ENCODE data around the gene BORCS8. TPM values are rescaled to one million over a fixed set of nuclear protein-coding genes. Genes with fewer than 3 reads are reported as not detected.
"Not testable (repeated sequence)": the region's sequence is repeated elsewhere in the genome, so short reads cannot be mapped to it uniquely, and the experiment has no call there.

BORCS8 gene
- total RNA-seq, 4 donors from 2014 or later = 15.4 to 38.7 (median 18.2) TPM

GRCh38 chr19:19179548-19180441 is 12.2 kb downstream of the BORCS8 start:
- no peak for TF ChIP-seq CTCF (IDR thresholded peaks at IDR 0.05)
- TF ChIP-seq POLR2A (IDR thresholded peaks at IDR 0.05) = no peak
- no peaks in the 10 kb centered on the region for H3K9me3 ChIP-seq
- intact Hi-C loops (cut with DNase I) = no loop called here
- 94 to 97% methylated on average over 13 to 17 of the region's 17 CpGs for WGBS, 2 donors
- peaks cover 16 to 17% of the 10 kb centered on the region in 2 donors for H3K36me3 ChIP-seq
- no peak overlapping the region for H3K4me3 ChIP-seq (replicated peaks in 1 of 3)
- no peak for DNase-seq
- H3K27me3 ChIP-seq = no peaks in the 10 kb centered on the region
- no peaks in the 10 kb centered on the region for H3K4me1 ChIP-seq
- H3K27ac ChIP-seq = no peak overlapping the region

GRCh38 chr19:19176950-19177349 is 15.0 kb downstream of the BORCS8 start:
- Histone ChIP-seq H3K4me3 (replicated peaks in 1 of 3) (no peak overlapping the region), H3K27me3 (no peaks in the 10 kb centered on the region), H3K9me3 (no peaks in the 10 kb centered on the region), H3K27ac (no peak overlapping the region), H3K4me1 (no peaks in the 10 kb centered on the region), H3K36me3 (peaks cover 8 to 13% of the 10 kb centered on the region in 2 donors)
- DNase-seq = no peak
- TF ChIP-seq CTCF (IDR thresholded peaks at IDR 0.05) (no peak), POLR2A (IDR thresholded peaks at IDR 0.05) (no peak)
- intact Hi-C loops (cut with DNase I) = no loop called here
- 93 to 94% methylated on average over 8 of the region's 8 CpGs for WGBS, 2 donors

GRCh38 chr19:19173243-19173642 is 18.7 kb downstream of the BORCS8 start:
- H3K36me3 ChIP-seq; H3K27ac ChIP-seq; H3K4me1 ChIP-seq; H3K27me3 ChIP-seq; H3K4me3 ChIP-seq (replicated peaks in 1 of 3); H3K9me3 ChIP-seq; intact Hi-C loops (cut with DNase I); DNase-seq: not testable (repeated sequence)
- WGBS, 2 donors = 90% methylated on average over 5 of the region's 5 CpGs

- intact Hi-C loops (cut with DNase I) = no loop called here
- Histone ChIP-seq H3K27me3 (no peaks in the 10 kb centered on the region), H3K4me3 (replicated peaks in 1 of 3) (no peak overlapping the region), H3K4me1 (peaks cover 4 to 10% of the 10 kb centered on the region in 2 donors), H3K27ac (no peak overlapping the region), H3K9me3 (no peaks in the 10 kb centered on the region), H3K36me3 (no peaks in the 10 kb centered on the region)
- no peak for TF ChIP-seq POLR2A (IDR thresholded peaks at IDR 0.05)
- no peak for TF ChIP-seq CTCF (IDR thresholded peaks at IDR 0.05)
- WGBS, 2 donors = 85 to 87% methylated on average over 6 to 8 of the region's 8 CpGs
- no peak for DNase-seq
Measured at GRCh38 chr19:19171821-19172532, 20.0 kb downstream of the BORCS8 start.

GRCh38 chr19:19170873-19171672 is 20.9 kb downstream of the BORCS8 start:
- H3K36me3 ChIP-seq = no peaks in the 10 kb centered on the region
- intact Hi-C loops (cut with DNase I) = no loop called here

More at GRCh38 chr19:19170873-19171672, 20.9 kb downstream of the BORCS8 start:
- no peak for TF ChIP-seq CTCF (IDR thresholded peaks at IDR 0.05)
- no peak for TF ChIP-seq POLR2A (IDR thresholded peaks at IDR 0.05)
- Histone ChIP-seq H3K4me1 (peaks cover 4 to 10% of the 10 kb centered on the region in 2 donors), H3K27me3 (no peaks in the 10 kb centered on the region), H3K4me3 (replicated peaks in 1 of 3) (no peak overlapping the region), H3K9me3 (no peaks in the 10 kb centered on the region), H3K27ac (no peak overlapping the region)
- no peak for DNase-seq
- 86 to 89% methylated on average over 6 of the region's 6 CpGs for WGBS, 2 donors

Data from thyroid gland (tissue), 4 donors.